GM19467 (cell line): ENCODE results near the gene VAMP5.
"Not testable (repeated sequence)": the region's sequence is repeated elsewhere in the genome, so short reads cannot be mapped to it uniquely, and the experiment has no call there.

Experiments
- ATAC-seq: cut with Tn5 transposase; IDR thresholded peaks from one replicate; pipeline ENCODE4 v1.9.1; 2021; ENCODE audit warnings: mild to moderate bottlenecking, moderate library complexity; ENCODE audit not compliant: unreplicated experiment

VAMP5 gene

DNA sequence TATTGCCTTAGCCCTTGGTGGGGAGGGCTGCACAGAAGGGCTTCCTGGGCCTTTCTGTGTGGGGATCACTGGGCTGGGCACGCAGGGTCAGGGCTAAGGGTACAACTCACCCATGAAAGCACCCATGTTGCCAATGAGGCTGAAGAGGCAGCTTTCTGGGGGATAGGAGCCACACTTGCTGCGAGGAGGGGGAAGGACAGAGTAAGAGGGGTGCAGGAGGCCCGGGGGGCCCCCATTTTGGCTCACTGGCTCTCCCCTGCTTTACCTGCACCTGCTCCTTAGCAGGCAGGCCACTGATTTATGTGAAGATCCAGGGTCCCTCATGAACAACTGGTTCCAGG, 16.0 kb downstream of the VAMP5 start:
- ATAC-seq = no peak

DNA sequence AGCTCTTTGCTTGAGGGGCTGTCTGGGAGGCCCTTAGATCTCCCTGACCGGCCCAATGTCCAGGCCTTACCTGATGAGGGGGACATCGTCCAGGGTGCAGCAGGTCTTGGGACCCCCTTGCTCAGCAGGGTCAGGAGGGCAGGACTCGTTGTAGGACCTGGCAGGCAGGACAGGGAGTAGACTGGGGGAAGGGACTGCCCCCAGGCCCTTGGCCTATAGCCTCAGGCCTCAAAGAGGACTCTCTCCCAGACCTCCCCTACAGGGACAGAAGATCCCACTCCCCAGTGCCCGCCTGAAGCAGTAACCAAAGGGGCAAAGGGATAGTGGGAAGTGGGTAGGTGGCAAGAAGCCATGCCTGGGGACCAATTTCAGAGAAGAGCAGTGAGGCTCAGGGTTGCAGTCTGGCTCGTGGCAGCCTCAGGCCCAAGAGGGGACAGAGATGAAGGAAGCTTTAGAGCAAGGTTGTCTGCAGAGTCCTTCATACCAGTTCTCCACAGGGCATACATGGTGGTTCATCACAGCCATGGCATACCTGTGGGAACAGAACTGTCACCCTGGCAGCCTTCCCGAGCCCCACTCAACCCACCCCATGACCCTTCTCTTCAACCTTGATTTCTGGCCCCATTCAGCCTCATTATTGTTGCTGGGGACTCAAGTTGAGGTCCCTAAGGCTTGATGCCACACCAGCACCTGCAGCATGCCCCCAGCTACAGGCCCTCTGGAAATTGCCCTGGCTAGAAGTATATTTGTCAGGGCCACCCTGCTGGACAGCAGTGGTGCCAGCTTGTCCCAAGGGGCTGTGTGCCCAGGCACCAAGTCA, 16.9 kb downstream of the VAMP5 start:
- ATAC-seq = no peak

DNA sequence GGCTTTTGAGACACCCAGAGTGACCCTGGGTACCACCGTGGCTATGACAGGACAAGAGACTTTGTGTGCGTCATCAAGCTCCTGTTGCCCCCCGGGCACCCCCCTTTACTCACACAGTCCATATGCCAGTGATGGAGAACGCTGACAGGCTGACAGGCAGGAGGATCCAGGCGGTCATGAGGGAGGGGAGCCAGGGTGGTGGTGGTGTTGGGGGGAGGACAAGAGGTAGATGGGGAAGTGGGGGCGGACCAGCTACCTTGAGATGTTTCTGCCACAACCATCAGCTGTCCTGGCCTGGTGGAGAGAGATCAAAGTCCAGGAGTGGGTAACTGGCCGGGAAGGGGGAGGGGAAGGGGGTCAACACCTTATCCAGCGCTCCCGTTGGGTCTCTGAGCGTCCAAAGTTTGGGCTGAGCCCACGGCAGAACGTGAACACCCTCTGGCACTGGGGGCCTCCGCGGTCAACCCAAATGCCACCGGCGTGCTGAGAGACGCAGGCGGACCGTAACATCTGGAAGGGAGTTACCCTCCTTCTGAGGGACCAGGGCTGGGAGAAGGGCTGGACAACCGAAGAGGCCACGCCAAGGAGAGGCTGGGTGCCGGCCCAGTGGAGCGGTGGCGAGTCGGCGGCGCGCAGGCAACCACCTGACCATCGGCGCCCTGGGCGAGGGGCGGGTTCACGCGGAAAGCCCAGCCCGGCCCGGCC, 17.7 kb downstream of the VAMP5 start:
- ATAC-seq = peak; percentile 28

DNA sequence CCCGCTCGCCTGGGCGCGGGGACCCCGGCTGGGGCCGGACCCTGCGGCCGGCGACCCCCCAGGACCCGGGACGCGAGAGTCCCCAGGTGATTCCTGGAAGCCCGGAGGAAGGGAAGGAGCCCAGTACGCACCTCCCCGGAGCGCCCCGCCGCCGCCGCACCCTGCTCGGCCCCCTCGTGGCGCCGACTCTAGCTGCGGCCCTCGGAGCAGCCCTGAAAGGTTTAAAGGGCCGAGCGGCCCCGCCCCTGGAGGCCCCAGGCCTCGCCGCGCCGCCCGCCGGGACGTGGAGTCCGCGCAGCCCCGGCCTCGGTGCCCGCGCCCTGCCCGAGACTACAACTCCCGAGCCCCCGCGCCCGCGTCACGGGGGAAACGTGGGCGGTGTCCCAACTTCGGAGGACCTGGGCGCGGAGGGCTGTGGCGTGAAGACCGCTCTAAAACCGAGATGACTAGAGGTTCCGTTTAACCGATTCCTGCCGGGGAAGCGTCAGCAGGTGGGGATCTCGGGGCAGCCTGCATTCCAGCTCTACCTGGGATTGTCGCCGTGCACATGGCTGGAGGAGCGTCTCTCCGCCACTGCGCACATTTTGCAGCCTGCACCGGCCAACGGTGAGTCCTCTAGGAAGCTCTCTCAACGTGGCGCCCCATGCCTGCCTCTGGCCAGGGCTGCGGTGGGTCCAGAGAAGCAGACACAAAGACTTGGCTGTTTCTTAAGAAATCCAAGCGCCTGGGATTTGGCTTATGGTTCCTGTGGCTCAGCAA, 18.4 kb downstream of the VAMP5 start, which contains the start of gene TMEM150A:
Gene TMEM150A (minus strand): TSS at position 223 of the 759 bp plus-strand sequence. CDS start 750 bp downstream, outside the sequence.
- peak; percentile 89 for ATAC-seq

DNA sequence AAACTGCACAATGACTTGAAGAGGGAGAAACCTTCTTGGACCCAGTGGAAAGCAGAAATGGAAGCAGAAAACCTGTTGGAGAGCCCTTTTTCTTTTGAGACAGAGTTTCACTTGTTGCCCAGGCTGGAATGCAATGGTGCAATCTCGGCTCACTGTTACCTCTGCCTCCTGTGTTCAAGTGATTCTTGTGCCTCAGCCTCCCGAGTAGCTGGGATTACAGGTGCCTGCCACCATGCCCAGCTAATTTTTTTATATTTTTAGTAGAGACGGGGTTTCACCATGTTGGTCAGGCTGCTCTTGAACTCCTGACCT, 19.9 kb downstream of the VAMP5 start:
- not testable (repeated sequence) for ATAC-seq

DNA sequence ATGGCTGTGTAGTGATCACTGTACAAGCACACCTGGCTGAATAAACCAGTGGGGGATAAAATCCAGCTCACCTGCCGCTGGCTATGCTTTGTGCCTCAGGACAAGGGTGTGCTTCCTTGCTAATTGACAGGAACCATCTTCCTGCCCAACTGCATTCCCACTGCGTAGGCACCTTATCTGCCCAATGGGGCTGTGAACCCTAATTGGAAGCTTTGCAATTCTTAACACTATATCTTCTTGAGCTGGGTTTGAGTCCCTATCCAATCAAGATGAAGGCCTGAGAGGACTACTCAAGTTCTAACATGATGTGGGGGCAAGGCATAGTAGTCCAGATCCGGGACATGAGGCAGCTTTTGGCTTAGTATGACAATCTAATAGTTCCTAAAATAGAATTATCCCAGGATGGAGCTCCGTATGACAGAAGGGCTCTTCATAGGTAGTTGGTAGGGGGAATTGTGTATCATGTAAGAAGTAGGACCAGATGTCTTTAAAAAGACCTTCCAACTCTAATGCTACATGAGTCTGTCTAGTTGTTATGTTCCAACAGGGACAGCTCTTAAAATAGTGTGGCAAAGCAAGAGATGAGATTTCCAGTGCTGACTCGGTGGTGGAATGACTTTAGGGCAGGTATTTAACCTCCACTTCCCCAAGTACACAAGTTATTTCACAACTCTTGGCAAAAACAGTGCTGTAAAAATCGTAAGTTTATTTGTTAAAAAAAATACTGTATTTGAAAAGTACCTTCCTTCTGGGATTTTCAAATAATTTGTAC, 20.5 kb downstream of the VAMP5 start:
- no peak for ATAC-seq

DNA sequence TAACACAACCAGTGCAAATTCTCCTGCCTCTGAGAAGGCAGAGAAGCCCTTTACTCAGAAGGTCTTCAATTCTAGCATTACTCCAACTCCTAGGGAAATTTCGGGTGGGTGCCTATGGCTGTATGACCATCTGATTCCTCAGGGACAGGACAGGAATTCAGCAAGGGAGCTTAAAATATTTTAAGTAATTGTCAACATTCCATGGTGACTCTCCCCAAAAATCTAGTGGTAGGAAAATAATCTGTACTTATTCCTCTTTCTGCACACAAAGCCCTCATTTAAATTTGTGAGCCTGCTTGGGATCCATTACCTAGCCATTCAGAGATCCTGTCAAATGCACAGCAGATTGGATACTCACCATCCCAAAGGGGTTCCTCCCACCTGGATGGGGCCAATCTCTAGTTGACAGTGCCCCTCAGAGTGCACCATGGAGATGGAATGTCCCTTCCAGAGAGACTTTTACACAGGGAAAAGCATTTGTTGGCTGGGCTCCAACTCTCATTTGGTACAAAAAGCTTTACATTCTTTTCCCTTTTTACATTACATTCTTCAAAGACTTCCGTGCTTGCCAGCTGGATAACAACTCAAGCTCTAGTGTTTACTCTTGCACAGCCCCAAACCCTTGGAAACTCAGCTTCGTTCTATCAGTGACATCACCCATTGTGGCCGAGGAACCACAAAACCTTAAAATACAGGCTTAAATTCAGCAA, 21.3 kb downstream of the VAMP5 start:
- ATAC-seq = no peak

DNA sequence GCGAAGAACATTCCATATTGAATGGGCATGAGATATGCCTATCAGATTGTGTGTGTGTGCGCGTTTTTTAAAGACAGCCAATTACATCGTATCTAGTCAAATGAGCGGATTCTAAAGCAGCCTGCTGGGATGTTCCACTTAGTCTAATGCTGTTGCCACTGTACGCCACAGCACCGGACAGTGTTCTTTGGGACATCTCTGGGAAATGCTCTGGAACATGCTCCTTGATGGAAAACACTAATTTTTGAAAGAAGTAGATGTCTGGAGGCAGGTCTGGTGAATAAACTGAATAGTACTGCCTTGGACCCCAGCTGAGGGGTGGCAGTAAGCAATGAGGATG, 21.9 kb downstream of the VAMP5 start:
- ATAC-seq = no peak

DNA sequence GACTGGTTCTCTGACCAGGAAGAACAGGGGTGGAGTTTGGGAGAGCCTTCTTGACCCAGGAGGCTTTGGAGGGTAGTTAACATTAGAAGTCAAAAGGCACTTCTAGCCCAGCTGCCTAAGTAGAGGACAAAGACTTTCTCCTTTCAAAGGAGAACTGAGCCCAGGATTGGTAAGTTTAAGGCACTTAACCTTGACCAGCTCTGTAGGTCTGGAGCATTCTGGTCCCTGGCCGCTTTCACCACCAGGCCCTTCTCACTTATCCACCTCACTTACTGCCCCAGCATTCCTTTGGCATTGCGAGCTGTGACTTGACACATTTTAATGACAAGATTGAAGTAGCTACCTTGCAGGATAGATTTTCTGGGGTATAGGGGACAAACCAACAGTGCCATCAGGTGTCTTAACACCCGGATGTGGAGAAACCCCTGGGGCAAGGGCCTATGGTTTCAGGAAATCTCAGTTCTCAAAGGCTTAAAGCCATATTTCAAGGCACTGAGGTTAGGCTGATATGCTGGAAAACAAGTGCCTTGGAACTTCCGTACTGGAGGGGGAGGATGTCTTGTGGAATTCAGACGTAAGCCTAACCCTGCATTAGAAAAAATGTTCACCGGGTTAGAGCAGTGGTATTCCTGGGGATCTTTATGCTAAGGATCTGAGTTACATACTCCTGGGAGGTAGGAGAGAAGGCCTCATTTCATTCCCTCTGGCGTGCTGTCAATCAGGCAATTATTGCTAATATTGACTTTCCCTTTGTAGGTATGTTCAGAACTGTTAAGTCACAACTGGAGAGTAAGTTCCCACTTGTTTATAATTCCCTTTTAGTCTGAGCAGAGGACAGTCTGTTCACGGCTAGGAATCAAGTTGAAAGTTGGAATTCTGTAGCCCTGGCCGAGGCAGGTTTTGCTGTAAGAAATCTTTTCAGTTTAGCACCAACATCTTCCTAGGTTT, 23.3 kb downstream of the VAMP5 start:
- ATAC-seq = no peak

DNA sequence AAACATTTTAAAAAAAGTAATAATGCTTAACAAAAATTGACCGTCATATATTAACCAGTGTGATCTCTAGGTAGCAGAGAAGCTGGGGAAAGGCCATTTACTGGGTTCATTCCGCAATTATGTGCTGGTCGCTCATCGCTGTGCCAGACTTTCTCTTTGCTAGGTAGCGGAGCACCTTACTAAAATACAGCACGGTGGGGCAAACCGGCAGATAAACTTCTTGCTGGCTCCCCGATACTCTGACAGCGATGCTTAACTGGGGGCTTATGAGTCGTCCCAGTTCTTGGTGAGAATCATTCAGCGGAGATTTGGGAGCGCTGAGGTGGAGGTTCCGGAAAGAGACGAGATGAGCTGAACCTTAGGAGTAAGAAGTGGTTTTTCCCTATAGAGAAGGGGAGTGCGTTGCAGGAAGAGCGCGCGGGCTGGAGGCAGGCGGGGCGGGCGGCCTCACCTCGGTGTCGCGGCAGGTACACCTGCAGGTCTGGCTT, 27.0 kb downstream of the VAMP5 start:
- no peak for ATAC-seq

DNA sequence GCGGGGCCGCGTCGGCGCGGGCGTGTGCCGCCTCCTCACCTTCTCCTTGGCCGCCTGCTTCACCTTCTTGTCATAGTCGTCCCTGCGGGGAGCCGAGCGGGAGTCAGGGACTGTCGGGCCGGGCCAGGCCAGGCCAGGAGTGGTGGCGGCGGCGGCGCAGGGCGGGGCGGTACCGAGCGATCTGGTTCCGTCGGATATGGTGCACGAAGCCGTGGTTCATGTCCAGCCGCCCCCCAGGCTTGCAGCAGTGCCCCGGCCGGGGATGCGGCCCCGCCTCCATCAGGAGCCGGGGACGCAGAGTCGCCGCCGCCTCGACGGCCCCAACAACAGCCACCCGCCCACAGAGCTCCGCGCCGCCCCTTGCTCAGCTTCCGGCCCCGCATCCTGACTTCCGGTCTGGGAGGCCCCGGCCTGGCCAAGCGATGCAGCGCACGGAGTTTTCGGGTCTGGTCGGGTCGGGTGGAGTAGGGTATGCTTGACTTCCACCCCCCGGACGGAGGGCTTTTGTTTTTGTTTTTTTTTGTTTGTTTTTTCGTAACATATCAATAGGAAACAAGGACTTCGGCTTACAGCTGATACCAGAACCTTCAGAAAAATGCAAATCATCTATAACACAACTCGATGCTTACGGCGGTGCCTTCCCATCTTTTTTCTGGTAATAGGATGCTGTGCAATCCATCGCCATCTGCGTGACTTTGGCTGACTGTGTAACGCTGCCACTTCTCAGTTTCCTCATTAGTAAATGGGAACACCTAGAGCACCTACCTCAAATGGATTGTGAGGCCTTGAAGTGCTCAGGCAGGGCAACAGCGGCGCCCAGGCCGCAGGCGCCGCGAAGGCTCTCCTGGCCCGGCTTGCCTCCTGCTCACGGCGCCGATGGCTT, 27.7 kb downstream of the VAMP5 start, which contains the start of gene C2orf68:
Gene C2orf68 (minus strand): TSS at position 362 of the 883 bp plus-strand sequence. CDS start 82 bp downstream, at position 280.
- ATAC-seq = peak; percentile 61

DNA sequence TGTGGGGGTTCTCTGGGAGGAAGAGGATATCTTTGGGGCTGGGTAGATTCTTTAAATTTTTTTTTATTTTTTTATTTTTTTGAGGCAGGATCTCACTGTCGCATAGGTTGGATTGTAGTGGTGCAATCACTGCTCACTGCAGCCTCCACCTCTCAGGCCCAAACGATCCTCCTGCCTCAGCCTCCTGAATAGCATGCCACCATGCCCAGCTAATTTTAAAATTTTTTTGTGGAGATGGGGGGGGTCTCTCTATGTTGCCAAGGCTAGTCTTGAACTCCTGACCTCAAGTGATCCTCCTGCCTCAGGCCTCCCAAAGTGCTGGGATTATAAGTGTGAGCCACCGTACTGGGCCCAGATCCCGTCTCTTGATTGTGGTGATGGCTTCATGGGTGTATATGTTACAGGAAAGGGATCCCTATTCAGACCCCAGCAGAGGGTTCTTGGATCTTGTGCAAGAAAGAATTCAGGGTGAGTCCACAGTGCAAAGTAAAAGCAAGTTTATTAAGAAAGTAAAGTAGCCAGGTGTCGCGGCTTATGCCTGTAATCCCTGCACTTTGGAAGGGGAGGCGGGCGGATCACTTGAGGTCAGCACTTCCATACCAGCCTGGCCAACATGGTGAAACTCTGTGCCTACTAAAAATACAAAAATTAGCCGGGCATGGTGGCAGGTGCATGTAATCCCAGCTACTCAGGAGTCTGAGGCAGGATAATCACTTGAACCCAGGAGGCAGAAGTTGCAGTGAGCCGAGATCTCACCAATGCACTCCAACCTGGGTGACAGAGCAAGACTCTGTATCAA, 29.7 kb downstream of the VAMP5 start:
- no peak for ATAC-seq

DNA sequence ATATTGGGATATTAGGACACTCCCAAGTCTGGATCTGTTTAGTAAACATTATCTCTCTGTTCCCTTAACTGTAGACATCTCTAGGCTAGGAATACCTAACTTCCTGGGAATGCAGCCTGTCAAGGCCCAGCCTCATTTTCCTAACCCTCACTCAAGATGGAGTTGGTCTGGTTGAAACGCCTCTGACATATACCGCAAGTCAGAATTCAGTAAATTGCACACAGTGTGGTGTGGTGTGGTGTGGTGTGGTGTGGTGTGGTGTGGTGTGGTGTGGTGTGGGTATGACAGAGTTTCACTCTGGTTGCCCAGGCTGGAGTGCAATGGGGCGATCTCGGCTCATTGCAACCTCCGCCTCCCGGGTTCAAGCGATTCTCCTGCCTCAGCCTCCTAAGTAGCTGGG, 30.5 kb downstream of the VAMP5 start:
- not testable (repeated sequence) for ATAC-seq

DNA sequence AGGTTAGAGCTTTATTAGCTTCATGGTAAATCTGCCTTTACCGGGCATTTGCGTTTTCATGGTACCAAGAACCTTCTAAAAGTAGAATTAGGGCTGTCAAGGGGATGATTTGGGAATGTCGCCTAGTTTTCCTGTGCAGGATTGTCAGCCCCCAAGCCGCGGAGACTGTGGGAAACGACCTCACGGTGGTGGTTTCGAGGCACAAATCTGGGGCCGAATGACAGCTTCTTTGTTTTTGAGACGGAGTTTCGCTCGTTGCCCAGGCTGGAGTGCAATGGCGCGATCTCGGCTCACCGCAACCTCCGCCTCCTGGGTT, 31.1 kb downstream of the VAMP5 start:
- no peak for ATAC-seq

DNA sequence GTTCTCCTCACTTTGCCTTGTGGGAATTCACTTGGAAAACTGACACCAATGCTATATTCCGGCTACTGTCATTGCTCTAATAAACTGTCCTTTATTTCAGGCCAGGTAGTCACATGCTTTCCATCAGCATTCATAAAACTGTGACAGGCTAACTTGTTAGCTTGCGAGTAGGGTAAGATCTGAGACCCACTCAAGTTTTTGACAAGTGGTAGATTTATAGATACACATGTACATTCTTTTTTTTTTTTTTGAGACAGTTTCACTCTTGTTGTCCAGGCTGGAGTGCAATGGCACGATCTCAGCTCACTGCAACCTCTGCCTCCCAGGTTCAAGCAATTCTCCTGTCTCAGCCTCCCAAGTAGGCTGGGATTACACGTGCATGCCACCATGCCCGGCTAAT, 33.5 kb downstream of the VAMP5 start:
- not testable (repeated sequence) for ATAC-seq

DNA sequence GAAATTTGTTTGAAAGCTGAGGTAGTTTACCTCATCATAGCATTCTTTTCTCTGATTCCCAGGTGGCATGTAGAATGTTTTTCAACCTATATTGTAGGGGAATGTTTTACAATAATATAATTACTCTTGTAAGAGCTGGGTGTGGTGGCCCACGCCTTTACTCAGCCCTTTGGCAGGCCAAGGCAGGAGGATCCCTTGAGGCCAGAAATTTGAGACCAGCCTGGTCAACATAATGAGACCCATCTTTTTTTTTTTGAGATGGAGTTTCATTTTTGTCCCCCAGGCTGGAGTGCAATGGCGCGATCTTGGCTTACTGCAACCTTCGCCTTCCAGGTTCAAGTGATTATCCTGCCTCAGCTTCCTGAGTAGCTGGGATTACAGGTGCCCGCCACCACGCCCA, 35.4 kb downstream of the VAMP5 start:
- no peak for ATAC-seq

DNA sequence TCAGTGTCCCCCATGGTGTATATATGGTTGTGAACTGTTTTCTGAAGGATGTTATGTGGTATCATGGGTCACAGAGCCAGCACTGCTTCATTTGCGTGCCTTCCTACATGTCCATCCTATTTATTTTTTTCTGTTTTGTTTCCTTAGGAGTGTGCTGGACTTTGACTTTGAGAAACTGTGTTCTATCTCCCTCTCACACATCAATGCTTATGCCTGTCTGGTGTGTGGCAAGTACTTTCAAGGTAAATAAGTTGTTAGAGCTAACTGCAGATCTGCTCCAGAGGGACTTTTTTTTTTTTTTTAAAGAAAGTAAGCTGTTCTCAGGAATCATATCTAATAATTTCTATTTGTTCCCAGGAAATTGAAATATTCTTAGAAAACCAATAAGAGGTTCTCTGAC, 37.1 kb downstream of the VAMP5 start:
- no peak for ATAC-seq
